CD14-positive monocyte (primary cell): ENCODE measurements around the gene PTPN20. TPM values are rescaled to one million over a fixed set of nuclear protein-coding genes. Genes with fewer than 3 reads are reported as not detected.

ENCODE experiments used
- DNase-seq, 3 donors: peaks; one replicate each; pipeline ENCODE4 v3.0.0-alpha.2; 2011 to 2022
- H2AFZ ChIP-seq: 2 replicates; pipeline ENCODE4 v1.6.0; 2012; ENCODE audit warnings: mild to moderate bottlenecking, low read depth, low read length, inconsistent platforms; ENCODE audit not compliant: insufficient read depth, poor library complexity, severe bottlenecking
- H3K27ac ChIP-seq, 2 donors: 1 replicate in 1 of 2; 2 replicates in 1 of 2; pipeline ENCODE4 v1.5.1; 2012 to 2013; ENCODE audit warnings: low read length in 2 of 2, control low read depth in 1 of 2, inconsistent platforms in 1 of 2, low read depth in 1 of 2, mild to moderate bottlenecking in 1 of 2
- H3K27me3 ChIP-seq, 2 donors: one replicate each; pipeline versions ENCODE4 v1.6.0 to v1.6.1; 2011 to 2013; ENCODE audit warnings: low read length in 2 of 2; ENCODE audit not compliant: control insufficient read depth in 2 of 2, insufficient read depth in 2 of 2
- H3K36me3 ChIP-seq, 2 donors: replicated peaks in 1 of 2; 1 replicate in 1 of 2; 2 replicates in 1 of 2; pipeline versions ENCODE4 v1.5.1 to v1.6.1; 2012 to 2013; ENCODE audit warnings: low read length in 2 of 2, control low read depth in 1 of 2, inconsistent platforms in 1 of 2, mild to moderate bottlenecking in 1 of 2; ENCODE audit not compliant: insufficient read depth in 2 of 2, control insufficient read depth in 1 of 2
- H3K4me1 ChIP-seq, 2 donors: 1 replicate in 1 of 2; 2 replicates in 1 of 2; pipeline versions ENCODE4 v1.5.1 to v1.6.1; 2012 to 2013; ENCODE audit warnings: low read length in 2 of 2, control low read depth in 1 of 2, inconsistent platforms in 1 of 2, mild to moderate bottlenecking in 1 of 2, moderate library complexity in 1 of 2; ENCODE audit not compliant: insufficient read depth in 2 of 2, control insufficient read depth in 1 of 2
- H3K4me2 ChIP-seq: replicated peaks from 2 replicates; pipeline ENCODE3; 2012; ENCODE audit warnings: low read length, moderate library complexity, mild to moderate bottlenecking; ENCODE audit not compliant: poor library complexity, severe bottlenecking; ENCODE audit errors: extremely low read depth
- H3K4me3 ChIP-seq, 3 experiments: fragments of 200-600 bp in 1 of 3; sonication (generic) in 1 of 3; replicated peaks in 1 of 3; 1 replicate in 2 of 3; 2 replicates in 1 of 3; pipeline ENCODE4 v1.5.1; 2011 to 2013; ENCODE audit warnings: low read length in 3 of 3, mild to moderate bottlenecking in 3 of 3, control low read depth in 2 of 3, low read depth in 2 of 3, inconsistent platforms in 1 of 3, moderate library complexity in 1 of 3
- H3K79me2 ChIP-seq: 2 replicates; pipeline ENCODE4 v1.6.0; 2012; ENCODE audit warnings: mild to moderate bottlenecking, control low read depth, inconsistent platforms, low read length, moderate library complexity; ENCODE audit not compliant: insufficient read depth
- H3K9ac ChIP-seq: 2 replicates; pipeline ENCODE4 v1.6.0; 2017; ENCODE audit warnings: low read length, mild to moderate bottlenecking; ENCODE audit not compliant: insufficient read depth, poor library complexity, severe bottlenecking
- H3K9me3 ChIP-seq, 2 donors: replicated peaks in 1 of 2; 1 replicate in 1 of 2; 2 replicates in 1 of 2; pipeline versions ENCODE4 v1.5.1 to v1.6.1; 2012 to 2013; ENCODE audit warnings: low read length in 2 of 2, control low read depth in 1 of 2; ENCODE audit not compliant: control insufficient read depth in 1 of 2, insufficient read depth in 1 of 2
- H4K20me1 ChIP-seq: 2 replicates; pipeline ENCODE4 v1.6.0; 2012; ENCODE audit warnings: mild to moderate bottlenecking, low read length, control low read depth, moderate library complexity; ENCODE audit not compliant: insufficient read depth
- H3K27ac Mint-ChIP-seq, 7 donors: one replicate each; pipeline ENCODE4 v1.8.0; 2020; ENCODE audit warnings: mild to moderate bottlenecking in 7 of 7, mixed read lengths in 7 of 7, moderate library complexity in 6 of 7, inconsistent platforms in 2 of 7
- H3K27me3 Mint-ChIP-seq, 3 donors: one replicate each; pipeline ENCODE4 v1.8.0; 2021 to 2022; ENCODE audit warnings: low read depth in 3 of 3, mild to moderate bottlenecking in 3 of 3, mixed read lengths in 3 of 3, moderate library complexity in 3 of 3, inconsistent platforms in 1 of 3
- H3K36me3 Mint-ChIP-seq, 2 donors: one replicate each; pipeline ENCODE4 v1.8.0; 2020; ENCODE audit warnings: mixed read lengths in 2 of 2, inconsistent platforms in 1 of 2, mild to moderate bottlenecking in 1 of 2
- H3K4me1 Mint-ChIP-seq: one replicate; pipeline ENCODE4 v1.8.0; 2020; ENCODE audit warnings: mild to moderate bottlenecking, mixed read lengths
- H3K4me3 Mint-ChIP-seq, 2 donors: one replicate each; pipeline ENCODE4 v1.8.0; 2020; ENCODE audit warnings: mild to moderate bottlenecking in 2 of 2, mixed read lengths in 2 of 2, moderate library complexity in 1 of 2
- H3K9me3 Mint-ChIP-seq, 7 donors: one replicate each; pipeline ENCODE4 v1.8.0; 2020 to 2022; ENCODE audit warnings: mixed read lengths in 7 of 7, mild to moderate bottlenecking in 6 of 7, moderate library complexity in 6 of 7, inconsistent platforms in 2 of 7
- WGBS: methylation state at CpG from one replicate; pipeline ENCODE4 v1.1.5; 2013; ENCODE audit warnings: missing lambda C conversion rate; ENCODE audit not compliant: insufficient coverage; 5-methylcytosine and 5-hydroxymethylcytosine counted together
- intact Hi-C, 2 donors: fragments of 100-400 bp; cut with micrococcal nuclease; formaldehyde crosslinking; loops; one replicate each; pipeline versions ENCODE4 v1.15.0 to v1.15.1; 2023
- polyA plus RNA-seq, 3 donors: library from polyadenylated mRNA; depleted of rRNA in 1 of 3; unstranded in 2 of 3; stranded (reverse) in 1 of 3; fragments of 300-500 nt in 2 of 3; fragments of >200 nt in 1 of 3; fragmentation: Illumina TruSeq in 2 of 3; gene quantifications; 1 replicate in 2 of 3; 2 replicates in 1 of 3; pipeline ENCODE4 v1.2.3, GENCODE V29; 2012 to 2021
- TF ChIP-seq, protein P1 (sequence below): fragments of 200-600 bp; IDR thresholded peaks from one replicate; pipeline ENCODE4 v1.8.0; 2022; ENCODE audit warnings: antibody characterized with exemption, mild to moderate bottlenecking

Gene PTPN20
- polyA plus RNA-seq, 3 donors, result 0.04 TPM; not detected in 2

DNA sequence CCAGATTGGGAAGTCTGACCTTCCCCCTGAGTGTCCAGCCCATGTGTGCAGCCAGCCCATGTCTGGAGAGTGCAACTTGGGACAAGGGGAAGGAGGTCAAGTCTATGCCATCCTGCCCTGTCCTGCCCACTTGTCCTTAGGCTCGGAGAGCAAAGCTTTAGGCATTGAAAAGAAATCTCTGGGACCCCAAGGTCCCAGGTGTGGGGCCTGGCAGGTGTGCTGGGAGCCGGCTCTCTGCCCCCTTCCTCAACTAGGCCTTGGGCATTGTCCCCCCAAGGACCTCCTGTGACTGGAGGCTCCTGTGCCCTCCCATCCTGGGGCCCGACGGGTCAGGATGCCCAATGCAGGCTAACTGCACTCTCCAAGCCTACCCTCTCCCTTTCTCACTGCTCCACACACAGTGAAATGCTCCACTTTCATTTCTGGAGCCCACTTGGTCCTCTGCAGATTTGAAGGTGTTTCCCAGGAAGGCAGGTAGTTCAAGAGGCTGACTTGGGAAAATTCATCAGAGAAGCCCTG, 124.7 kb downstream of the PTPN20 start:
- H3K27me3 Mint-ChIP-seq, result peaks cover 2 to 8% (median 3%) of the 10 kb centered on the region in 3 donors
- H3K4me3 Mint-ChIP-seq, result no peak overlapping the region
- Histone ChIP-seq H3K4me3 (no peak overlapping the region), H4K20me1 (no peaks in the 10 kb centered on the region), H3K4me2 (no peak overlapping the region), H3K4me1 (no peaks in the 10 kb centered on the region), H3K27ac (no peak overlapping the region), H3K79me2 (no peaks in the 10 kb centered on the region), H3K27me3 (no peaks in the 10 kb centered on the region), H2AFZ (no peak overlapping the region), H3K9me3 (no peaks in the 10 kb centered on the region), H3K36me3 (no peaks in the 10 kb centered on the region), H3K9ac (no peak overlapping the region)
- no peaks in the 10 kb centered on the region for H3K4me1 Mint-ChIP-seq
- H3K27ac Mint-ChIP-seq, result no peak overlapping the region
- intact Hi-C loops, result no loop called here
- peaks cover 0 to 2% (median 0%) of the 10 kb centered on the region in 7 donors for H3K9me3 Mint-ChIP-seq
- no peaks in the 10 kb centered on the region for H3K36me3 Mint-ChIP-seq
- WGBS, result 90% methylated on average over 3 of the region's 4 CpGs
- TF ChIP-seq, protein P1, sequence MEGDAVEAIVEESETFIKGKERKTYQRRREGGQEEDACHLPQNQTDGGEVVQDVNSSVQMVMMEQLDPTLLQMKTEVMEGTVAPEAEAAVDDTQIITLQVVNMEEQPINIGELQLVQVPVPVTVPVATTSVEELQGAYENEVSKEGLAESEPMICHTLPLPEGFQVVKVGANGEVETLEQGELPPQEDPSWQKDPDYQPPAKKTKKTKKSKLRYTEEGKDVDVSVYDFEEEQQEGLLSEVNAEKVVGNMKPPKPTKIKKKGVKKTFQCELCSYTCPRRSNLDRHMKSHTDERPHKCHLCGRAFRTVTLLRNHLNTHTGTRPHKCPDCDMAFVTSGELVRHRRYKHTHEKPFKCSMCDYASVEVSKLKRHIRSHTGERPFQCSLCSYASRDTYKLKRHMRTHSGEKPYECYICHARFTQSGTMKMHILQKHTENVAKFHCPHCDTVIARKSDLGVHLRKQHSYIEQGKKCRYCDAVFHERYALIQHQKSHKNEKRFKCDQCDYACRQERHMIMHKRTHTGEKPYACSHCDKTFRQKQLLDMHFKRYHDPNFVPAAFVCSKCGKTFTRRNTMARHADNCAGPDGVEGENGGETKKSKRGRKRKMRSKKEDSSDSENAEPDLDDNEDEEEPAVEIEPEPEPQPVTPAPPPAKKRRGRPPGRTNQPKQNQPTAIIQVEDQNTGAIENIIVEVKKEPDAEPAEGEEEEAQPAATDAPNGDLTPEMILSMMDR, result no peak
- no peak for DNase-seq

GRCh38 chr10:47036771-47037170, 125.5 kb downstream of the PTPN20 start:
- Histone ChIP-seq H3K9me3 (no peaks in the 10 kb centered on the region), H3K27me3 (no peaks in the 10 kb centered on the region), H3K4me1 (no peaks in the 10 kb centered on the region), H3K27ac (no peak overlapping the region), H3K4me2 (no peak overlapping the region), H3K9ac (no peak overlapping the region), H4K20me1 (no peaks in the 10 kb centered on the region), H2AFZ (no peak overlapping the region), H3K36me3 (no peaks in the 10 kb centered on the region), H3K79me2 (no peaks in the 10 kb centered on the region), H3K4me3 (no peak overlapping the region)
- Mint-ChIP-seq H3K4me3 (no peak overlapping the region), H3K27me3 (peaks cover 1 to 8% (median 3%) of the 10 kb centered on the region in 3 donors), H3K27ac (no peak overlapping the region), H3K36me3 (no peaks in the 10 kb centered on the region), H3K4me1 (no peaks in the 10 kb centered on the region), H3K9me3 (peaks cover 0 to 2% (median 0%) of the 10 kb centered on the region in 7 donors)
- WGBS, result 93% methylated on average over 6 of the region's 7 CpGs
- intact Hi-C loops, result no loop called here
- TF ChIP-seq, protein P1, result no peak
- DNase-seq, result no peak
